Measurements from ENCODE around the gene ARPC1B.

The ARPC1B gene

GRCh38 chr7:99390941-99391602, 16.5 kb downstream of the ARPC1B start:
- DNase-seq: no peak

- DNase-seq: no peak
Measured at GRCh38 chr7:99392046-99392445, 17.5 kb downstream of the ARPC1B start.

GRCh38 chr7:99392659-99393354, 18.3 kb downstream of the ARPC1B start:
- peak; percentile 84 to 88 for DNase-seq

DNA sequence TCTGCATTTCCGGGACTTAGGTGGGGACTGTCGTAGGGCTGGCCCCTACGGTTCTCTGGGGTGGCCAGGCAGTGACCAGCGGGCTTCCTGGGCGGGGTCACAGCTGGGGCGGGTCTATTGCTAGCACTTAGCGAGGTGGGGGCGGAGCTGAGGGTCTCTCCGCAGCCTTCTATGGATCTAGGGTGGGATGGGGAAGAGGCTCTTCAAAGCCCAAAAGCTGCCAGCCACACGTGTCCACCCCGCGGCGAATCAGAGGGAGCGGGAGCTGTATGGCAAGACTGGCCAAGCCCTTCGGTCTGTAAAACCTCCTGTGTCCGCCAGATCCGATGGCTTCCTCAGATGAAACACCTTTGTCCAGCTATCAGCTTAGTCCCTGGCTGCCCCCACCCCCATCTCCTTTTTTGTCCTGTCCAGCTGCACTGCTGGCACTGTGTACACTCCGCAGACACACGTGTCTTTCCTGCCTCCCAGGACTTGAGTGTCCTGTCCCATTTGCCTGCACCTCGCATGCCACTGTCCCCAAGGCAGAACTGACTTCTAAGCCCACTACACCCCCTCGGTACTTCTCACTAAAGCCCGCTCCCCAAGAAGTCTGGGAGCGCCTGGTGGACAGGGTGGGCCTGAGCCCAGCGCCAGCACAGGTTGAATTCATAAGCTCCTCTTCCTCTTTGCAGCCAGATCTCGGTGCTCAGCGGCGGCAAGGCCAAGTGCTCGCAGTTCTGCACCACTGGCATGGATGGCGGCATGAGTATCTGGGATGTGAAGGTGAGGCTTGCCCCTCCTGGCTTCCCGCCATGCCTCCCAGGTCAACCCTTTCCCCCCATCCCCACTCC, 19.0 kb downstream of the ARPC1B start:
- DNase-seq: no peak

DNA sequence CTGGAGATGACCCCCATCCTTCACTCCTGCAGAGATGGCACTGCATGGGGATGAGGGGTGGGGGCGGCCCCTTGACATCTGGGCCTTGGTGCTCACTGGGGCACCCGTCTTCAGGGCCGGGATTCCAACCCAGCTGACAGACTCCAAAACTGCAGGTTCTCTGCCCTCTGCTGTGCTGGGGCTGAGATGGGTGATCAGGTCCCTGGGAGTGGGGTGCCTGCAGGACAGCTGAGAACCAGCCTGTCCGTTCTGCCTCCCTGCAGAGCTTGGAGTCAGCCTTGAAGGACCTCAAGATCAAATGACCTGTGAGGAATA, 19.6 kb downstream of the ARPC1B start:
- no peak for DNase-seq

DNA sequence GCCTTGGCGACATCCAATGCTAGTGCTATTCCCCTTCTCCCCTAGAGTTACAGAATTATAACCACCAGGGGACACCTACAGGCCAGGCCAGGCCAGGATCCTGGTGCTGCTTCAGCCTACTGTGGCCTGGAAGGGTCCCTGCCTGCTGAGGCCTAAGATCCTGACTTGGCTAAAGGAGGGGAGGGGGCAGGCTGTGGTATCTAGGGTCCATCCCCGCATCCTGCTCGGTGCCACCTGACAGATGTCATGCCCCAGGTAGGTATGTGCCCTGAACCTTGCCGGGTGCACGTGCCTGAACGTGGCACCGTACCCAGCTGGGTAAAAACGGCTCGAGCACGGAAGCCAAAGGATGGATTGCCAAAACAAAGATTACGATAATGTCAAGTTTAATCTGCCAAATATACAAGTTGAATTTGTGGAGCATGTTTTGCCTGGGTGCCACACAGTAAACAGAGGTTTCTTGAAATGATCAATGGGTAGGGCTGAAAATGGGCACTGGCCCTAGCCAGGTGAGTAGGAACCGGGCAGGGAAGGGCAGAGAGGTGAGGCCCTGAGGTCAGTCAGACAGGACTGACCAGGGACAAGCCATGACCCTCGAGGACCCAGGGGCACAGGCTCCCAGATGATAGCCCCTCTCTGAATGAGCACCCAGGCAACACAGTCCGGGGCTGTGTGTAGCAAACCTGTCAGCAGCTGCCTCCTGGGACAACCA, 21.2 kb downstream of the ARPC1B start:
- no peak for DNase-seq

- DNase-seq: no peak
Measured at GRCh38 chr7:99396418-99397296, 22.1 kb downstream of the ARPC1B start.

- no peak for DNase-seq
Measured at GRCh38 chr7:99397297-99397983, 22.9 kb downstream of the ARPC1B start.

GRCh38 chr7:99398891-99399445, 24.4 kb downstream of the ARPC1B start:
- no peak for DNase-seq

GRCh38 chr7:99399597-99399996, 25.1 kb downstream of the ARPC1B start:
- DNase-seq: no peak

GRCh38 chr7:99402854-99403253, 28.3 kb downstream of the ARPC1B start:
- no peak for DNase-seq

DNA sequence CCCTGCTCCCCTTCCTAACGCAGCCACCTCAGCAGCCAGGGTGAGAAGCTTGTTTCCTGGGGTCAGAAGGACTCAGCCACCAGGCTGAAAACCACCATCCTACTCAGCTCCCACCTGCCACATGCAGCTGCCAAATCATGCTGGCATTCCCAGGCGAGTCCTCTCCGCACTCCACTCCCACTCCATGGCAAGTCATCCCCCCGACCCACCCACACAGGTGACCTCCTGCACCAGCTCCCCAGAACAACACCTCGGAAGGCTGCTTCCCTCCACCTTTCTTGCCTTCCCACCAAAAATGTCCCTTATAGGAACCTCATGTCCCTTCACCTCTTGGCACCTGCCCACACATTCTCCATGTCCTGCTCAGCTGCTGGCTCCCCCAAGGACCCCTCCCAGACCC, 29.2 kb downstream of the ARPC1B start:
- no peak for DNase-seq

GRCh38 chr7:99404235-99404976, 29.9 kb downstream of the ARPC1B start:
- DNase-seq: no peak

DNA sequence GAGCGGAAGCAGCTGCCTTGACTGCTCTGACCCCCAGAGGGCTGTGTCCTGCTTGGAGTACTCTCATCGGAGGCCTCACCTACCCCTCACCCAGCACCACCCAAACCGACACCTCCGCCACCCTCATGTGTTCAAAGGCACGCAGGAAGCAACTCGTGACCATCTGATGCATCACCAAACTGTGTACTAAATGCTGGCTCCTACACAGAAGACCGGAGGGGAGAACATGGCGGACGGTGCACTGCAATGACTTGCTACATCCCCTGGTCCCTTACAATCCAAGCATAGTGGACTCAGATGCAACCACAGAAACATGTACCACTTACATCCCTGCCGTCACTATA, 30.4 kb downstream of the ARPC1B start:
- no peak for DNase-seq

DNA sequence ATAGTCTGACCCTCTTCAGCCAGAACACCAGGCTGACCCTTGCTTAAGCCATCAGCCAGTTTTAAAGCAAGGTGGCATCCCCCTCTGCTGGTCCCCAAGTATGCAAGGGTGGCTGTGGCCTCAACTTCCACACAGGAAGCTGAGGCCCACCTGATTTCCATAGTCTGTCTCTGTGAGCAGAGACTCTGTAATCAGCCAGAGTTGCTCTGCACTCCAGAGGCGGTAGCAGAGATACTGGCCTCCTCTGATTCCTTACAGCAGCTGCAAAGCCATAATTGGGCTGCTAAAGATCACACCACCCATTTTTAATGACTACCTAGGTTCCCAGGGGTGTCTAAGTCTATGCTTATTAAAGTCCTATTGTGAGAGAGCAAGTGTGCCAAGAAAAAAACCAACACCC, 32.0 kb downstream of the ARPC1B start:
- no peak for DNase-seq

- peak in 1 of 2 experiments; percentile 61 for DNase-seq
Measured at GRCh38 chr7:99407872-99408378, 33.4 kb downstream of the ARPC1B start.

- DNase-seq: peak; percentile 97 to 98
Measured at GRCh38 chr7:99408379-99409191, 34.1 kb downstream of the ARPC1B start, which contains the start of the genes BUD31 and PDAP1. Gene BUD31 (plus strand): TSS chr7:99408969. CDS start chr7:99411093, 2,124 bp downstream. Gene PDAP1 (minus strand): TSS chr7:99408597. CDS start chr7:99408548, 49 bp downstream.

DNA sequence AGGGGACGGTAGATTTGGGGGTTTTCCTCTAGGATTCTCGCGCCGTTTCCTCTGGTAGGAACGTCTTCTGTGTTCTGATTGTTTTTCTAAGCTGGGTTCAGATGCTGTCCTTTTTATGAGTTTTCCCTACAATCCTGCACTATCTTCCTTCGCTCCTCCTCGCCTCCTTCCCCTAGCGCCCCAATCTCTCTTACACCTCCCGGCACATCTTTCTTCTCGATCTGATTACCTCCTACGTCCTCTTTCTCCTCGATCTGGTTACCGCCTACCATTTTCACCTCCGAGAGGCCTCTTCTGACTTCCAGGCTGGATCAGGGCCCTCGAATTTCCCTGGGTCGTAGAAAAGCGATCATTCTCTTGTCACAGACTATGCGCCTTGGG, 34.7 kb downstream of the ARPC1B start:
- DNase-seq: peak in 1 of 2 experiments; percentile 44

GRCh38 chr7:99409806-99410205, 35.3 kb downstream of the ARPC1B start:
- no peak for DNase-seq

All from activated T-cell treated with anti-CD3 and anti-CD28 coated beads, Interleukin-2, amount 50 U/mL, for 48 hours (primary cell).